HEK293 (cell line): ENCODE results near the gene BRD8.

Source experiments
- CTCF ChIA-PET: fragments of 350-600 bp; formaldehyde crosslinking; extraction: SDS; loops from one replicate; lab custom pipeline; 2021; ENCODE audit warnings: antibody characterized with exemption; lab: Yijun Ruan, JAX
- POLR2A ChIA-PET: fragments of 300-600 bp; formaldehyde crosslinking; extraction: SDS; loops from one replicate; lab custom pipeline; 2020; ENCODE audit warnings: antibody characterized with exemption, inconsistent platforms; lab: Yijun Ruan, JAX
- H3K27ac ChIP-seq: fragments of 200-500 bp; sonication (Bioruptor generic); 2 replicates; pipeline ENCODE4 v1.5.1; 2014; ENCODE audit warnings: low read depth, low read length, control low read depth, inconsistent platforms; ENCODE audit errors: extremely low read depth
- H3K36me3 ChIP-seq, 2 experiments: fragments of 200-500 bp in 1 of 2; sonication (Bioruptor generic) in 1 of 2; 1 replicate in 1 of 2; 2 replicates in 1 of 2; pipeline ENCODE4 v1.5.1; 2014 to 2017; ENCODE audit warnings: inconsistent platforms in 2 of 2, low read length in 2 of 2; ENCODE audit not compliant: control insufficient read depth in 2 of 2, insufficient read depth in 1 of 2
- H3K4me1 ChIP-seq: fragments of 200-500 bp; sonication (Bioruptor generic); 2 replicates; pipeline ENCODE4 v1.5.1; 2014; ENCODE audit warnings: mild to moderate bottlenecking, low read length, inconsistent platforms; ENCODE audit not compliant: control insufficient read depth, insufficient read depth
- H3K4me3 ChIP-seq: 2 replicates; pipeline ENCODE4 v1.5.1; 2011; ENCODE audit warnings: low read depth, mild to moderate bottlenecking, control low read depth, low read length, moderate library complexity
- H3K9me3 ChIP-seq: fragments of 200-500 bp; sonication (Bioruptor generic); 2 replicates; pipeline ENCODE4 v1.5.1; 2014; ENCODE audit warnings: low read depth, low read length, inconsistent platforms; ENCODE audit not compliant: control insufficient read depth, insufficient read depth
- AEBP2 ChIP-seq: fragments of 450-650 bp; formaldehyde crosslinking; IDR thresholded peaks from 2 replicates; pipeline ENCODE4 v1.5.1; 2016; ENCODE audit warnings: missing biosample characterization, missing genetic modification characterization, borderline replicate concordance
- HOXD13 ChIP-seq: sonication (generic); formaldehyde crosslinking; IDR thresholded peaks from 2 replicates; pipeline ENCODE4 v1.8.0; 2022; ENCODE audit warnings: missing genetic modification reagents, borderline replicate concordance
- KLF10 ChIP-seq: fragments of 450-650 bp; IDR thresholded peaks from 2 replicates; pipeline ENCODE4 v1.5.1; 2018; ENCODE audit warnings: missing biosample characterization, mild to moderate bottlenecking, missing genetic modification characterization
- KLF8 ChIP-seq: fragments of 450-650 bp; formaldehyde crosslinking; IDR thresholded peaks from 2 replicates; pipeline ENCODE4 v1.5.1; 2016; ENCODE audit warnings: missing biosample characterization, missing genetic modification characterization
- SETDB1 ChIP-seq: IDR thresholded peaks from one replicate; pipeline ENCODE4 v1.6.1; 2017; ENCODE audit warnings: mild to moderate bottlenecking, low read length, moderate library complexity, mixed read lengths; ENCODE audit not compliant: insufficient read length
- SP7 ChIP-seq: fragments of 450-650 bp; formaldehyde crosslinking; IDR thresholded peaks from 2 replicates; pipeline ENCODE4 v1.5.1; 2016; ENCODE audit warnings: missing biosample characterization, missing genetic modification characterization
- ZBTB10 ChIP-seq: fragments of 450-650 bp; formaldehyde crosslinking; IDR thresholded peaks from 2 replicates; pipeline ENCODE4 v1.5.1; 2016; ENCODE audit warnings: missing biosample characterization, missing genetic modification characterization
- ZNF24 ChIP-seq: fragments of 450-650 bp; formaldehyde crosslinking; IDR thresholded peaks from 2 replicates; pipeline ENCODE4 v1.5.1; 2016; ENCODE audit warnings: missing biosample characterization, missing genetic modification characterization
- ZNF362 ChIP-seq: fragments of 450-650 bp; formaldehyde crosslinking; IDR thresholded peaks from 2 replicates; pipeline ENCODE4 v1.5.1; 2016; ENCODE audit warnings: missing biosample characterization, missing genetic modification characterization
- ZNF488 ChIP-seq: fragments of 450-650 bp; formaldehyde crosslinking; IDR thresholded peaks from 2 replicates; pipeline ENCODE4 v1.5.1; 2016; ENCODE audit warnings: missing biosample characterization, missing genetic modification characterization
- ZNF510 ChIP-seq: fragments of 450-650 bp; formaldehyde crosslinking; IDR thresholded peaks from 2 replicates; pipeline ENCODE4 v1.5.1; 2018; ENCODE audit warnings: mild to moderate bottlenecking, missing genetic modification characterization, missing biosample characterization; ENCODE audit not compliant: insufficient replicate concordance
- ZNF513 ChIP-seq: fragments of 450-650 bp; IDR thresholded peaks from 2 replicates; pipeline ENCODE4 v1.5.1; 2018; ENCODE audit warnings: missing biosample characterization, missing genetic modification characterization
- ZNF621 ChIP-seq: fragments of 450-650 bp; formaldehyde crosslinking; IDR thresholded peaks from 2 replicates; pipeline ENCODE4 v1.5.1; 2017; ENCODE audit warnings: missing biosample characterization, missing genetic modification characterization
- ZNF623 ChIP-seq: fragments of 450-650 bp; formaldehyde crosslinking; IDR thresholded peaks from 2 replicates; pipeline ENCODE4 v1.5.1; 2016; ENCODE audit warnings: missing biosample characterization, missing genetic modification characterization
- ZNF777 ChIP-seq: fragments of 450-650 bp; formaldehyde crosslinking; IDR thresholded peaks from 2 replicates; pipeline ENCODE4 v1.5.1; 2017; ENCODE audit warnings: missing biosample characterization, missing genetic modification characterization, borderline replicate concordance
- ZSCAN18 ChIP-seq: fragments of 450-650 bp; formaldehyde crosslinking; IDR thresholded peaks from 2 replicates; pipeline ENCODE4 v1.5.1; 2016; ENCODE audit warnings: missing biosample characterization, missing genetic modification characterization
- ZSCAN23 ChIP-seq: fragments of 450-650 bp; formaldehyde crosslinking; IDR thresholded peaks from 2 replicates; pipeline ENCODE4 v1.5.1; 2016; ENCODE audit warnings: missing biosample characterization, missing genetic modification characterization
- ZSCAN30 ChIP-seq: fragments of 450-650 bp; IDR thresholded peaks from 2 replicates; pipeline ENCODE4 v1.5.1; 2018; ENCODE audit warnings: missing biosample characterization, mild to moderate bottlenecking, missing genetic modification characterization, moderate library complexity

The BRD8 gene

GRCh38 chr5:138141734-138142133 lies 36.7 kb downstream of the BRD8 start:
- Histone ChIP-seq H3K27ac (no peak overlapping the region), H3K36me3 (no peaks in the 10 kb centered on the region; a peak in 1 of 3 replicates), H3K4me1 (no peaks in the 10 kb centered on the region), H3K9me3 (no peaks in the 10 kb centered on the region), H3K4me3 (no peak overlapping the region)
- CTCF ChIA-PET = interaction anchor here (1.0 to 1.2 kb wide), 2 partner anchors 8 to 64 kb away, joined by 4 read pairs; no protein-coding TSS in a partner anchor
- no peak for TF ChIP-seq KLF8 (tag by site-specific recombination)
- POLR2A ChIA-PET = interaction anchor here (0.6 kb wide), 1 partner anchor 299 kb away, joined by 3 read pairs; no protein-coding TSS in a partner anchor

GRCh38 chr5:138140268-138140667 lies 38.2 kb downstream of the BRD8 start:
- H3K27ac ChIP-seq = no peak overlapping the region
- H3K4me3 ChIP-seq = no peak overlapping the region
- TF ChIP-seq SP7 (no peak), ZNF362 (tag by site-specific recombination) (no peak), ZSCAN18 (tag by site-specific recombination) (no peak), ZNF488 (tag by site-specific recombination) (no peak), ZNF510 (tag by site-specific recombination) (no peak), ZNF623 (no peak), ZNF777 (tag by site-specific recombination) (no peak), ZBTB10 (tag by site-specific recombination) (no peak), ZNF513 (tag by site-specific recombination) (no peak), ZSCAN23 (tag by site-specific recombination) (no peak), AEBP2 (tag by site-specific recombination) (no peak), HOXD13 (CRISPR knock-in tag) (no peak), KLF10 (tag by site-specific recombination) (no peak), ZNF24 (tag by site-specific recombination) (no peak), SETDB1 (no peak), ZSCAN30 (tag by site-specific recombination) (no peak), ZNF621 (tag by site-specific recombination) (no peak)
- no peaks in the 10 kb centered on the region; a peak in 1 of 3 replicates for H3K36me3 ChIP-seq
- H3K9me3 ChIP-seq = no peaks in the 10 kb centered on the region
- CTCF ChIA-PET = interaction anchor here (0.6 to 1.8 kb wide), 4 partner anchors 11 to 104 kb away, joined by 3 to 13 read pairs (median 5); no protein-coding TSS in a partner anchor
- H3K4me1 ChIP-seq = no peaks in the 10 kb centered on the region
- POLR2A ChIA-PET = no interaction called here
